Left lung (tissue), 10 donors: ENCODE results near the gene KCNJ16. TPM values are rescaled to one million over a fixed set of nuclear protein-coding genes. Genes with fewer than 3 reads are reported as not detected.

ENCODE experiments used
- ATAC-seq: fragments of 200-7000 bp; cut with Tn5 transposase; one replicate; pipeline ENCODE4 v1.9.1; 2020; ENCODE audit warnings: moderate library complexity
- DNase-seq, 4 donors: peaks; one replicate each; pipeline ENCODE4 v3.0.0-alpha.2; 2013 to 2020
- H3K27ac ChIP-seq, 2 donors: fragments of 200-600 bp; sonication (generic) in 1 of 2; one replicate each; pipeline versions ENCODE4 v1.5.0 to v1.8.0; 2020 to 2021
- H3K27me3 ChIP-seq, 2 donors: fragments of 200-600 bp; sonication (generic) in 1 of 2; one replicate each; pipeline versions ENCODE4 v1.5.0 to v1.8.0; 2020 to 2021
- H3K36me3 ChIP-seq, 2 donors: fragments of 200-600 bp; sonication (generic) in 1 of 2; one replicate each; pipeline versions ENCODE4 v1.5.0 to v1.8.0; 2020 to 2021
- H3K4me1 ChIP-seq, 2 donors: fragments of 200-600 bp; one replicate each; pipeline ENCODE4 v1.8.0; 2021
- H3K4me3 ChIP-seq, 2 donors: fragments of 200-600 bp; sonication (generic) in 1 of 2; one replicate each; pipeline versions ENCODE4 v1.5.0 to v1.8.0; 2020 to 2021; ENCODE audit warnings: mild to moderate bottlenecking in 1 of 2
- H3K9me3 ChIP-seq, 2 donors: fragments of 200-600 bp; sonication (generic) in 1 of 2; one replicate each; pipeline versions ENCODE4 v1.5.0 to v1.8.0; 2020 to 2021
- intact Hi-C, 2 donors: fragments of 100-400 bp; cut with DNase I; formaldehyde crosslinking; loops; one replicate each; pipeline versions ENCODE4 v1.11.2 to v1.14.2; 2022
- polyA plus RNA-seq, 6 donors: library from polyadenylated mRNA; unstranded; fragments of 120-200 nt; gene quantifications; one replicate each; pipeline ENCODE4 v1.2.1, GENCODE V29; 2013; ENCODE audit not compliant: insufficient read length in 6 of 6
- total RNA-seq, 2 donors: library from RNA; stranded (reverse); fragmentation: NEBNext Ultra II Directional; extraction: Animal tissue kit (Norgen Biotek cat#: 25700); gene quantifications; one replicate each; pipeline ENCODE4 v1.2.1, GENCODE V29; 2021
- TF ChIP-seq, protein P1 (sequence below), 2 donors: fragments of 200-600 bp; sonication (generic) in 1 of 2; IDR thresholded peaks; one replicate each; pipeline versions ENCODE4 v1.5.0 to v1.8.0; 2021; ENCODE audit warnings: antibody characterized with exemption in 2 of 2
- donor health status: DM: no; HTN: yes; CAD: no.
- donor health status: DM: no; HTN: no; CAD: no.

KCNJ16 gene
- total and polyA plus RNA-seq, 8 donors: 0.23 to 2.7 (median 0.83) TPM

DNA sequence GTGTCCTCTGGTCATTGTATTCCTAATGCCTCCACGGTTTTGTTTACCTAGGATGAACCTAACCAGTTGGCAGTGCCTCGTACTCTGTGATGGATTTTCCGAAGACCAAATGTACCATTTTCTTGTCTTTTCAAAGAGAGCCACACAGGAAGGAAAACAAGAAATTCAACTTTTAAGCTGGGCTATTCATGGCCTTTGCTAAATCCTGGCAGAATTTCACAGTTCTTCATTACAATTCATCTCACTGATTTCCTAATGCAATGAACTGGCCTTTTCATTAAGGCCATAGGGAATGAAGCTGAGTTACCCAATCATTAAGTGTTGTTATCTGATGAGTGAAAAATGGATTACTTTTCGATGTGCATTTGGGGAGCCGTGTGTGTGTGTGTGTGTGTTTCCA, 7.9 kb upstream of the KCNJ16 start:
- Histone ChIP-seq H3K36me3 (no peaks in the 10 kb centered on the region), H3K27ac (no peak overlapping the region), H3K9me3 (no peaks in the 10 kb centered on the region), H3K4me3 (no peak overlapping the region), H3K27me3 (no peaks in the 10 kb centered on the region), H3K4me1 (no peaks in the 10 kb centered on the region)
- ATAC-seq (no peak), DNase-seq (no peak)
- intact Hi-C loops: no loop called here
- TF ChIP-seq, protein P1, sequence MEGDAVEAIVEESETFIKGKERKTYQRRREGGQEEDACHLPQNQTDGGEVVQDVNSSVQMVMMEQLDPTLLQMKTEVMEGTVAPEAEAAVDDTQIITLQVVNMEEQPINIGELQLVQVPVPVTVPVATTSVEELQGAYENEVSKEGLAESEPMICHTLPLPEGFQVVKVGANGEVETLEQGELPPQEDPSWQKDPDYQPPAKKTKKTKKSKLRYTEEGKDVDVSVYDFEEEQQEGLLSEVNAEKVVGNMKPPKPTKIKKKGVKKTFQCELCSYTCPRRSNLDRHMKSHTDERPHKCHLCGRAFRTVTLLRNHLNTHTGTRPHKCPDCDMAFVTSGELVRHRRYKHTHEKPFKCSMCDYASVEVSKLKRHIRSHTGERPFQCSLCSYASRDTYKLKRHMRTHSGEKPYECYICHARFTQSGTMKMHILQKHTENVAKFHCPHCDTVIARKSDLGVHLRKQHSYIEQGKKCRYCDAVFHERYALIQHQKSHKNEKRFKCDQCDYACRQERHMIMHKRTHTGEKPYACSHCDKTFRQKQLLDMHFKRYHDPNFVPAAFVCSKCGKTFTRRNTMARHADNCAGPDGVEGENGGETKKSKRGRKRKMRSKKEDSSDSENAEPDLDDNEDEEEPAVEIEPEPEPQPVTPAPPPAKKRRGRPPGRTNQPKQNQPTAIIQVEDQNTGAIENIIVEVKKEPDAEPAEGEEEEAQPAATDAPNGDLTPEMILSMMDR (IDR thresholded peaks at IDR 0.05): no peak

DNA sequence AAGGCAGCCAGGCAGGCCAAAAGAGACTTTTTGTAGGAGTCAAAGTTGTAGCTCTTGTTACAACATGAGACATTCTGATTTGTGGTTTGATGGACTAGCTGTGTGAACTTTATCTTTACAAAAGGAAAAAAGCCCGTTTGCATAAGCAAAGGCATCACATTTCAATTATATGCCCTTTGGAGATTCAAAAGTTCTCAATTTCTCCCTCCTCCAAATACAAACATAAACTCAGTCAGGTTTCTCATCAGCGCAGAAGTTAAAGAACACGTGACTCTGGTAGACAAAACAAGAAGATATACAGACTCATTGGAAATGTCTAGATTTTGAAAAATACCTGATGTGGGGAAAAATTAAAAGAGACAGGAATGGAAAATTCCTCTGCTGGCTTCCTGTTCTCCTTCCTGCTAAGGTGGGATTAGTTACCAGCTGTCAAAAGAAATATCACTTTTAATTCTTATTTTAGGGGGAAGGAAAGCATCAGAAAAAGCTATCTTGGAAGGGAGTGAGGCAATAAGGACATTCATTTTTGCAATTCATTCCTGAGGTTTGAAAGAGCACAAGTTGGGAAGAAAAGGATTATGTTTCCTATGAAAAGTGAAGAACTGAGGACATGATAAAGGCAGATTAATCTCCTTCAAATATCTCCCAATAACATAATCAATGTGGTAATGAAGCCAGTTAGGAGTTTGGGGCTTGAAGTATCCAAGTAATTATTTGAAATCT, 4.6 kb upstream of the KCNJ16 start:
- no peak for ATAC-seq
- TF ChIP-seq, protein P1 (IDR thresholded peaks at IDR 0.05): no peak

DNA sequence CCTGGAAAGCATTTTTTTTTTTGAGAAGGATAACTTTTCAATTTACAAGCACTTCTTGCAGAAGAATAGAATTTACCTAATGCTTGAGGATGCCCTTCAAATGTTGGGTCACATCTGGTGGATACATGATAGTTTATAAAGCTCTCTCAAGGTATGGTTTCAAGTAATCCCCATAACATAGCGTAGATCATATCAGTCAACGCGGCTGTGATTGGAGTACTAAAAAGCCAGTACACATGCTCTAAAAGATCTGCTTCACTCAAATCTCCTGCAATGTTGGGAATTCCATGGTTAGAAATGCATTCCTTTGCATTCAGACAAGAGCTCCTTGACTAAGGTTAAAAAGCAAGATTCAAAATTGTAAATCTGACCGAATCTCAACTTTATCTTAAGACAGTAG, 3.9 kb upstream of the KCNJ16 start:
- ATAC-seq: no peak
- intact Hi-C loops: no loop called here
- TF ChIP-seq, protein P1 (IDR thresholded peaks at IDR 0.05): no peak
- no peak overlapping the region for H3K27ac ChIP-seq
- no peaks in the 10 kb centered on the region for H3K27me3 ChIP-seq
- H3K36me3 ChIP-seq: no peaks in the 10 kb centered on the region
- no peak overlapping the region for H3K4me3 ChIP-seq
- no peaks in the 10 kb centered on the region for H3K9me3 ChIP-seq
- no peak for DNase-seq
- no peaks in the 10 kb centered on the region for H3K4me1 ChIP-seq

More for the DNA sequence above, 4.6 kb upstream of the KCNJ16 start:
- no peaks in the 10 kb centered on the region for H3K4me1 ChIP-seq
- intact Hi-C loops: no loop called here
- no peak for DNase-seq
- H3K36me3 ChIP-seq: no peaks in the 10 kb centered on the region
- H3K4me3 ChIP-seq: no peak overlapping the region
- no peaks in the 10 kb centered on the region for H3K27me3 ChIP-seq
- no peaks in the 10 kb centered on the region for H3K9me3 ChIP-seq
- H3K27ac ChIP-seq: no peak overlapping the region

DNA sequence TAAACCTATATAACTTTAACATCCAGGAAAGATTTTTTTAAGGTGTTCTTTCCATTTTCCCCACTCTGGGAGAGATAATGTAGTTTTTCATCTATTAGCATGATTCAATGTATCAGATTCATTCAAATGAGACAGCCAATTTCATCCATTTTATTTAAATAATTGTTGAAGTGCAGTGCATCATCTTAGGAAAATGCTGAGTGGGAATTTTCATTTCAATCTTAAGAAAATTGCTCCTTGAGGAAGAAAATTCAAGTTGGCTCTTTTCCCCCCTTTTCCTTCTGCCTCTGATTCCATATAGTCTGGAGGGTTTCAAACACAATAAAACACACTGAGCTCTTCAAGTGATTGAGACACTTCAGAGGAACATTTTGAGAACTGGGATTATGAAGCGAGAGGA, 3.4 kb upstream of the KCNJ16 start:
- intact Hi-C loops: no loop called here
- no peak for ATAC-seq
- no peak for DNase-seq
- H3K36me3 ChIP-seq: no peaks in the 10 kb centered on the region
- no peak overlapping the region for H3K27ac ChIP-seq
- no peaks in the 10 kb centered on the region for H3K27me3 ChIP-seq
- H3K4me1 ChIP-seq: no peaks in the 10 kb centered on the region
- TF ChIP-seq, protein P1 (IDR thresholded peaks at IDR 0.05): no peak
- no peak overlapping the region for H3K4me3 ChIP-seq
- H3K9me3 ChIP-seq: no peaks in the 10 kb centered on the region

- peak; percentile 44 for ATAC-seq
- H3K27ac ChIP-seq: no peak overlapping the region
These were observed 2.3 kb upstream of the KCNJ16 start for GRCh38 chr17:70072546-70073309.

More at GRCh38 chr17:70072546-70073309, 2.3 kb upstream of the KCNJ16 start:
- Histone ChIP-seq H3K9me3 (no peaks in the 10 kb centered on the region), H3K36me3 (no peaks in the 10 kb centered on the region), H3K27me3 (no peaks in the 10 kb centered on the region), H3K4me3 (no peak overlapping the region), H3K4me1 (no peaks in the 10 kb centered on the region)
- TF ChIP-seq, protein P1 (IDR thresholded peaks at IDR 0.05): no peak
- DNase-seq: peak in 1 of 4 donors; percentile 33
- intact Hi-C loops: no loop called here
